Measurements from ENCODE around the gene NFIB.

DNA sequence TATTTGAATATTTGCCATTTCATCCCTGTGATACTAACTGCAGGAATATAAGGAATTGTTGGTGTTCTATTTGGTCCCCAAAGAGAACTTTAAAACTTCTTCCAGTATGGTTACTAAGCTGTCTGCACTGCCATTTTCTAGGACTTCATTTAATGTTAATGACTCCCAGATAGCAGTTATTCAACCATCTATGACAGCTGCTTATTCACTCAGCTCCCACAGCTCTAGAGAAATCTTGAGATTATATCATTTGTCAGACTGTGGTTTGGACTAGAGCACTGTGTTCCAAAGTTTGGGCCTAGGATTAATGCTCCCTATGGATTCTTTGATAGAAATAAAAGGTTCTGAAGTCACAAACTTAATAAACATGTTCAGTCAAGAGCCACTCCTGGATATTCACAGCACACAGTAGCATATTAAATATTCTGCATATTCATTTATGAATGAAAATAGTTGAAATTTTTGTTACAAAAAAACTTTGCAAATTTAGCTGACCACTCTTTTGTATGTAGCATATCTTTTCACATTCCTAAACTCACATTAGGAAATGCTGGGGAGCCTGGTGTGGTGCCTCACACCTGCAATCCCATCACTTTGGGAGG lies 173.7 kb downstream of the NFIB start:
- TF ChIP-seq EP300 (IDR thresholded peaks at IDR 0.05; ENCODE audit: borderline replicate concordance in 1 of 2, control insufficient read depth in 1 of 2, low read depth in 2 of 2, low read length in 2 of 2), result no peak
- TF ChIP-seq EZH2 (IDR thresholded peaks at IDR 0.05; ENCODE audit: borderline replicate concordance, control insufficient read depth, low read depth, low read length), result no peak
- TF ChIP-seq NR2C2 (IDR thresholded peaks at IDR 0.05; ENCODE audit: borderline replicate concordance, control insufficient read depth, insufficient read length, low read depth), result no peak
- no peak for TF ChIP-seq CBFB (IDR thresholded peaks at IDR 0.05; ENCODE audit: low read depth)
- no peak for TF ChIP-seq ESRRA (IDR thresholded peaks at IDR 0.05; ENCODE audit: low read length)

Data from GM12878 (cell line).